Endothelial cell of umbilical vein (primary cell): ENCODE measurements around the gene CBLC. TPM values are rescaled to one million over a fixed set of nuclear protein-coding genes. Genes with fewer than 3 reads are reported as not detected.
A peak's percentile ranks its signal among the peaks of the same experiment; 100 is the strongest.

Experiments used
- BruUV-seq: library from RNA; stranded (reverse); fragments of 400-500 nt; replicated peaks from 2 replicates; lab custom pipeline; 2021; lab: Mats Ljungman, UMichigan
- CTCF ChIA-PET: fragments of 300-600, 350-600 bp; sonication (Branson Sonifier 250); formaldehyde crosslinking; loops from one replicate; lab custom pipeline; 2021; ENCODE audit warnings: antibody characterized with exemption, inconsistent platforms; lab: Charles Lee
- POLR2A ChIA-PET: fragments of 300-600, 350-600 bp; sonication (Branson Sonifier 250); formaldehyde crosslinking; loops from one replicate; lab custom pipeline; 2021; ENCODE audit warnings: antibody characterized with exemption, inconsistent platforms; lab: Charles Lee
- DNase-seq: peaks from one replicate; pipeline ENCODE4 v3.0.0-alpha.2; 2011; ENCODE audit warnings: low read depth, low spot score
- FAIRE-seq: peaks from 2 replicates; lab custom pipeline; 2011; peaks lifted over from hg19 to GRCh38; lab: Jason Lieb, UNC
- H2AFZ ChIP-seq: 2 replicates; pipeline ENCODE4 v1.6.0; 2012; ENCODE audit warnings: low read depth, low read length, control low read depth, inconsistent platforms
- H3K27ac ChIP-seq: 2 replicates; pipeline ENCODE4 v1.5.1; 2011; ENCODE audit warnings: low read depth, mild to moderate bottlenecking, control low read depth, low read length, moderate library complexity; ENCODE audit not compliant: insufficient read depth
- H3K27me3 ChIP-seq, 2 experiments: 2 replicates each; pipeline versions ENCODE4 v1.6.0 to v1.6.1; 2011; ENCODE audit warnings: low read length in 2 of 2, mixed read lengths in 1 of 2; ENCODE audit not compliant: control insufficient read depth in 2 of 2, insufficient read depth in 2 of 2
- H3K36me3 ChIP-seq, 2 experiments: 2 replicates in 1 of 2; 3 replicates in 1 of 2; pipeline ENCODE4 v1.5.1; 2011; ENCODE audit warnings: low read length in 2 of 2, mild to moderate bottlenecking in 1 of 2, moderate library complexity in 1 of 2; ENCODE audit not compliant: control insufficient read depth in 2 of 2, insufficient read depth in 2 of 2; ENCODE audit errors: extremely low read depth in 1 of 2
- H3K4me1 ChIP-seq: 3 replicates; pipeline ENCODE4 v1.5.1; 2011; ENCODE audit warnings: mild to moderate bottlenecking, low read length; ENCODE audit not compliant: control insufficient read depth, insufficient read depth; ENCODE audit errors: extremely low read depth
- H3K4me2 ChIP-seq: 2 replicates; pipeline ENCODE4 v1.6.1; 2011; ENCODE audit warnings: low read length, control low read depth, mixed read lengths; ENCODE audit not compliant: insufficient read depth
- H3K4me3 ChIP-seq, 3 experiments: fragments of 200-600 bp in 1 of 3; sonication (generic), shearing (Covaris generic) in 1 of 3; replicated peaks in 1 of 3; 2 replicates each; pipeline ENCODE4 v1.5.1; 2011 to 2016; ENCODE audit warnings: control low read depth in 3 of 3, low read length in 3 of 3, mild to moderate bottlenecking in 2 of 3, inconsistent platforms in 1 of 3, low read depth in 1 of 3, moderate library complexity in 1 of 3; ENCODE audit not compliant: insufficient read depth in 1 of 3
- H3K79me2 ChIP-seq: 2 replicates; pipeline ENCODE4 v1.6.0; 2012; ENCODE audit warnings: low read length, inconsistent platforms; ENCODE audit not compliant: control insufficient read depth, insufficient read depth
- H3K9ac ChIP-seq: replicated peaks from 2 replicates; pipeline ENCODE3; 2011; ENCODE audit warnings: low read length, control low read depth; ENCODE audit not compliant: insufficient read depth; ENCODE audit errors: extremely low read depth
- H3K9me1 ChIP-seq: replicated peaks from 3 replicates; pipeline ENCODE4 v1.6.0; 2011; ENCODE audit warnings: mild to moderate bottlenecking, low read length; ENCODE audit not compliant: control insufficient read depth, insufficient read depth; ENCODE audit errors: extremely low read depth
- H3K9me3 ChIP-seq: replicated peaks from 2 replicates; pipeline ENCODE4 v1.5.1; 2012; ENCODE audit warnings: low read length, inconsistent platforms; ENCODE audit not compliant: control insufficient read depth, insufficient read depth
- H4K20me1 ChIP-seq: replicated peaks from 2 replicates; pipeline ENCODE3; 2011; ENCODE audit warnings: mild to moderate bottlenecking, low read length; ENCODE audit not compliant: control insufficient read depth, insufficient read depth; ENCODE audit errors: extremely low read depth
- POLR2AphosphoS5 ChIP-seq: IDR thresholded peaks from 2 replicates; pipeline ENCODE4 v1.6.1; 2012; ENCODE audit warnings: low read depth, mild to moderate bottlenecking, control low read depth, low read length, moderate library complexity; ENCODE audit not compliant: insufficient read depth
- dilution Hi-C: fragments of 300-500 bp; cut with MboI; formaldehyde crosslinking; loops from one replicate; pipeline ENCODE4 v1.15.0; 2019; ENCODE audit warnings: low sequenced_read_pairs; ENCODE audit not compliant: extremely low pct_ligation_motif_present
- intact Hi-C: fragments of 100-400 bp; cut with micrococcal nuclease; formaldehyde crosslinking; loops from one replicate; pipeline ENCODE4 v1.10.0; 2022
- polyA plus RNA-seq, 4 experiments: library from polyadenylated mRNA; depleted of rRNA in 3 of 4; stranded (reverse) in 3 of 4; unstranded in 1 of 4; fragments of >200 nt; gene quantifications; 2 replicates each; pipeline versions ENCODE4 v1.2.1 to v1.2.3, GENCODE V29; 2011 to 2012; ENCODE audit warnings: missing spikeins in 1 of 4
- total RNA-seq: library from RNA; stranded (reverse); gene quantifications from 2 replicates; pipeline ENCODE4 v1.2.3, GENCODE V29; 2021
- TF ChIP-seq, protein P1 (sequence below), 2 donors: IDR thresholded peaks; 1 replicate in 1 of 2; 2 replicates in 1 of 2; pipeline ENCODE4 v1.5.1; 2011; ENCODE audit warnings: low read length in 2 of 2, mild to moderate bottlenecking in 2 of 2, moderate library complexity in 2 of 2, control low read depth in 1 of 2, inconsistent platforms in 1 of 2, low read depth in 1 of 2; ENCODE audit not compliant: insufficient read depth in 1 of 2; ENCODE audit errors: extremely low read depth in 1 of 2

The CBLC gene
- total and polyA plus RNA-seq, 2 donors (not counting 3 experiments of a cell fraction or from before 2014, with no cell fraction given) = 0.04 TPM; not detected in 1

DNA sequence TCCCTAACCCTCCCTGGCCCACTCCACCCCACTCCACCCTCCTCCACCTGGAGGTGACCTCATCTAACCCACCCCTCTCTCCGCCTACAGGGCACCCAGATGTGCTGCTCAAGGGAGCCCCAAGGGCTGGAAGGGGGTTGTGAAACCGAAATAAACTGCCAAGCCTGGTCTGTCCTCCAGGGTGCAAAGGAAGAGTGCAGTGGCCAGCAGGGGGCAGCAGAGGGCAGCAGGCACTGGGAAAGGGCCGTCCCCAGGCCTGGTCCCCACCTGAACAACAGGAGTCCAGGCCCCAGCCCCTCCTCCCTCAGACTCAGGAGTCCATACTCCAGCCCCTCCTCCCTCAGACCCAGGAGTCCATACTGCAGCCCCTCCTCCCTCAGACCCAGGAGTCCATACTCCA is 22.8 kb downstream of the CBLC start:
- no peak overlapping the region for H2AFZ ChIP-seq
- ChIA-PET CTCF (interaction anchor here (6.0 kb wide), 1 partner anchor 16 kb away, joined by 45 read pairs; no protein-coding TSS in a partner anchor), POLR2A (no interaction called here)
- intact Hi-C loops (loop anchor here (1.0 to 10.0 kb wide), 3 partner anchors 16 to 154 kb away; partner anchors contain the start of gene CLPTM1), dilution Hi-C loops (no loop called here)
- no peaks in the 10 kb centered on the region for H3K79me2 ChIP-seq
- H3K4me1 ChIP-seq = peaks cover 14% of the 10 kb centered on the region
- no peaks in the 10 kb centered on the region for H3K9me1 ChIP-seq
- H3K9ac ChIP-seq = no peak overlapping the region
- H3K36me3 ChIP-seq = no peaks in the 10 kb centered on the region
- no peaks in the 10 kb centered on the region for H3K9me3 ChIP-seq
- BruUV-seq = no TSS peak
- no peak overlapping the region for H3K4me2 ChIP-seq
- no peak overlapping the region for H3K27ac ChIP-seq
- TF ChIP-seq POLR2AphosphoS5 = no peak
- TF ChIP-seq, protein P1, sequence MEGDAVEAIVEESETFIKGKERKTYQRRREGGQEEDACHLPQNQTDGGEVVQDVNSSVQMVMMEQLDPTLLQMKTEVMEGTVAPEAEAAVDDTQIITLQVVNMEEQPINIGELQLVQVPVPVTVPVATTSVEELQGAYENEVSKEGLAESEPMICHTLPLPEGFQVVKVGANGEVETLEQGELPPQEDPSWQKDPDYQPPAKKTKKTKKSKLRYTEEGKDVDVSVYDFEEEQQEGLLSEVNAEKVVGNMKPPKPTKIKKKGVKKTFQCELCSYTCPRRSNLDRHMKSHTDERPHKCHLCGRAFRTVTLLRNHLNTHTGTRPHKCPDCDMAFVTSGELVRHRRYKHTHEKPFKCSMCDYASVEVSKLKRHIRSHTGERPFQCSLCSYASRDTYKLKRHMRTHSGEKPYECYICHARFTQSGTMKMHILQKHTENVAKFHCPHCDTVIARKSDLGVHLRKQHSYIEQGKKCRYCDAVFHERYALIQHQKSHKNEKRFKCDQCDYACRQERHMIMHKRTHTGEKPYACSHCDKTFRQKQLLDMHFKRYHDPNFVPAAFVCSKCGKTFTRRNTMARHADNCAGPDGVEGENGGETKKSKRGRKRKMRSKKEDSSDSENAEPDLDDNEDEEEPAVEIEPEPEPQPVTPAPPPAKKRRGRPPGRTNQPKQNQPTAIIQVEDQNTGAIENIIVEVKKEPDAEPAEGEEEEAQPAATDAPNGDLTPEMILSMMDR (IDR thresholded peaks at IDR 0.05; ENCODE audit: extremely low read depth in 1 of 2, insufficient read depth in 1 of 2, low read depth in 1 of 2, low read length in 2 of 2) = peak; percentile 91 to 98
- H4K20me1 ChIP-seq = no peaks in the 10 kb centered on the region
- FAIRE-seq (peak; percentile 82), DNase-seq (peak; percentile 68)
- H3K27me3 ChIP-seq = no peaks in the 10 kb centered on the region
- no peak overlapping the region for H3K4me3 ChIP-seq
